Amygdala (tissue), 56 donors: ENCODE measurements around the gene ORMDL1.

Experiments
- DNase-seq, 56 donors: peaks; one replicate each; lab custom pipeline; 2025; lab: John Stamatoyannopoulos, UW

Gene ORMDL1, protein sequence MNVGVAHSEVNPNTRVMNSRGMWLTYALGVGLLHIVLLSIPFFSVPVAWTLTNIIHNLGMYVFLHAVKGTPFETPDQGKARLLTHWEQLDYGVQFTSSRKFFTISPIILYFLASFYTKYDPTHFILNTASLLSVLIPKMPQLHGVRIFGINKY

DNA sequence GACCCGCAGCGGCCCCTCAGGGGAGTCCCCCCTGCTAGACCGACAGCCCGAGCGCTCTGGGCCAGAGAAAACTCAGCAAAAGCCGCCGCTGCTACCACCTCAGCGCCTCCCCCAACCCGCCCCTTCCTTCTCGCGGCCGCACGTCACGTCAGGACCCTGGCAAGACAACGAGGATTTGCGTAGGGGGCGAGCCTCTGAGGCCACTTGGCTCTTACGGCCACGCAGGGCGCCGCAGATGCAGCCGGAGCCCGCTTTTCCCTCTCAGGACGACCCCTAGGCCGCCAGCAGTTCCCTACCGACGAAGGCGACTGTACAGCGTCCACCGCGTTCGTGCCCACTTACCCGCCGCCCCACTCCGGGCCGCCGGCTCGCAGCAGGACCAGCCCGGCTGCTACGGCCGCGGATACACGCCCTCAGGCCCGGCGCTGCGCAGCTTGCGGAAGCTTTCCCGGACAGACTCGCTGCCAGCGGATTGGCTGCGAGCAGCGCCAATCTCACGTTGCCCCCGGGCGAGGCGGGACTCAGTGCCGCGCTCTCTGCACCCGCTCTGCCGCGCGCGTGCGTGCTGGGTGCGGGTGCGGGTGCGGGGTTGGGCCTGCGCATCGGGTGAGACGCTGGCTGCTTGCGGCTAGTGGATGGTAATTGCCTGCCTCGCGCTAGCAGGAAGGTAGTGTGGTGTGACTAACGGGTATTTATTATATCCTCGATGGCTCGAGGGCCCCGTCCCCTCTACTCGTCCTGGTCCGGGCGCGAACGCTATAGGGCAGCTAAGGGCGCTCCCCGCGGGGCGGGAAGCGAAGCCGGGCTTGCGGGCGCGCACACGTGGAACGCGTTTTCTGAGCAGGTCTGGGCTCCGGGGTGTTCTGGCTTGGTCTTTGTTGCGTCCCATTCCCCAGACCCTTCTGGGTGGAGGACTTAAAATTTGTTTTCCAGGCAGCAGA lies at the start of gene ORMDL1, which contains the start of gene PMS1:
Gene ORMDL1, minus strand, starts transcription at position 413 of the 941 bp plus-strand sequence. CDS start 1,744 bp downstream, outside the sequence.
Gene PMS1, plus strand, starts transcription at position 524 of the 941 bp plus-strand sequence. CDS start 7,360 bp downstream, outside the sequence.
- peak; percentile 66 to 98 (median 94) for DNase-seq

DNA sequence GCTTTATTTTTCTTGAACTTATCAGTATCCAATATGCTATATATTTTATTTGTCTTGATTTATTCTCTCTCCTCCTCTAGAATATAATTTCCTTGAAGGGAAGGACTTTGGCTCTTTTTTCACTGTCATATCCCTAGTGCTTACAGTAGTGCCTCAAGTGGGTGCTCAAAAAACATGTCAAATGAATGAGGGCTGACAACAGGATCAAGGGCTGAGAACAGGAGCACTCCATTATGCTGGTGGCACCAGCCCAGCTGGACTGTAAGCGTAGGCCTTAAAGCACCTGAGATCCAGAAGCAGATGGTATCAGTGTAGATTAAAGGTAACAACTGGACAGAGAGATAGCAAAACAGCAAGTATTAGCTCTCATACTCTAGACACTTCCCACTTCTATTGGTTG lies 46.4 kb upstream of the ORMDL1 start:
- no peak for DNase-seq

DNA sequence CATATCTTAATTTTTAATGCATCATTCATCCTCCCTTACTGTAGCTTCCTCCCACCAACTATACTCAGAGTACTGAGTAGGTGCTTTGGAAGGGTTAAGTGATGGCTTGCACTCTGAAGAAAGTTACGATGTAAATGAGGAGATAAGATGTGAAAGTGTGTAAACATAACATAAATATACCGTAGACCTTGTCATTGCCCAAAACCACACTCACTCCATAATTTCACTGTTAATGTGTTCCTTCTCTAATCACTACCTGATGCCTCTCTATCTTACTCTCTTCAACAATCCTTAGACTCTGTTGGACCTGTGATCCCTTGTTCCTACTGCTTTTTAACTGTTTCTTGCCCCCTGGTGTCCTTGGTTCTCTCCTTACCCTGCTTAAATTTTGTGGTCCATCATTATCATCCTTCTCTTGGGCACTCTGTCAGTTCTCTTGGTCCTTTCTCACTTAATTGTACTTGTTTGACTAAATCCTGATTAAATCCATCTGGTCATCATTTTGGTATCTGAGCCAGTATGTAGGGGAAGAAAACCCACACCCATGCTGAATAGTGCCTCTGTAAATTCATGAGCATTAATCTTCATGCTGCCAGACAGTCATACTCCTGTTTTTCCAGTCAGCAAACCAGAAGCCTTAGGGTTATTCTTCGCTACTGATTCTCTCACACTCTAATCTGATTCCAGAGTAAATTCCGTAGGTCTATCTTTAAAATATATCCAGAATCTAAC lies 45.1 kb upstream of the ORMDL1 start:
- DNase-seq = no peak

DNA sequence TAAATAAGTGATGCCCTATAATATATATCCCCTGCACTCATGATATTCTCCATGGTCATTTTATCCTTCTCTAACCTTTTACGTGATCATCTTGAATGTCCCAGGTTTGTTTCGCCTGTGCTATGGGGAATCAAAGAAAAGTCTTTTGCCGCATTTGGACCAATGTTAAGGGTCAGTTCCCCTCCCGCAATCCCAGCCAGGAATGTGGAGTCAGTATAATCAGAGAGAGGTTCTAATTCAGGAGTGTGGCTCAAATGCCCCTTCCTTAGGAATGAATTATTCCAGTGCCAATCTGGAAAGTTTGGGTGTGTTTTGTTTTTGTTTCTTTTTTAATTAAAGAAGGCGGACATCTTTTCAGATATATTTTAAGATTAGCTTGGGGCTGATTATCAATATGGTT lies 41.9 kb upstream of the ORMDL1 start:
- no peak for DNase-seq

DNA sequence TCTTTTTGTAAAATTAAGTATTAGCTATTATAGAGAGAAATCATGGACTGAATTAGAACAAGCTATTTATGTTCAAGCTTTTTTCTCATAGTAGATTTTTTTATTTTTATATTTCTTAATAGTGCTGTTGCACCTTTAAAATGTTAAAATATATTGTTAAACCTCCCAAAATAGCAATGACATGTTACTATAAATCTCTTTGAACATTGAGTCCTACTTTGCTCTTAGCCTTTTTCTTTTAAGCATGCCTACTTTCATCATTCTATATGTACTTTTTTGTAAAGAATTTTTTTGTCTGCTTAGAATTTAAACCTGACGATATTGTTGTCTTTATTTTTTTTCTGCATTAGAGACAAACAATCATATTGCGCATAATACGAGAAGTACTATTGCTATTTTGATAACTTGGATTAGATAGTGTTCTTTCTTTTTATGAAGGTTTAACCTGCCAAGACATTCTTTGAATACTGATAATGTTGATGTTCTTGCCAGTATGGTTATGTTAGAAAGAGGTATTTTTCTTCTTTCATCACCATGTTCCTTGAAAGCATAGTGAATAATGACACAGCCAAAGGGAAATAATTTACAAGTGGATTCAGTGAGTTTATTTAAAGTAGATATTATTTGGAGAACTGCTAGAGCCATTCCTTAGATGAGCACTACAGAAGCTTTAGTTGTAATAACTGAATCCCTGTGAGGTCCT lies 40.7 kb upstream of the ORMDL1 start:
- DNase-seq = no peak

DNA sequence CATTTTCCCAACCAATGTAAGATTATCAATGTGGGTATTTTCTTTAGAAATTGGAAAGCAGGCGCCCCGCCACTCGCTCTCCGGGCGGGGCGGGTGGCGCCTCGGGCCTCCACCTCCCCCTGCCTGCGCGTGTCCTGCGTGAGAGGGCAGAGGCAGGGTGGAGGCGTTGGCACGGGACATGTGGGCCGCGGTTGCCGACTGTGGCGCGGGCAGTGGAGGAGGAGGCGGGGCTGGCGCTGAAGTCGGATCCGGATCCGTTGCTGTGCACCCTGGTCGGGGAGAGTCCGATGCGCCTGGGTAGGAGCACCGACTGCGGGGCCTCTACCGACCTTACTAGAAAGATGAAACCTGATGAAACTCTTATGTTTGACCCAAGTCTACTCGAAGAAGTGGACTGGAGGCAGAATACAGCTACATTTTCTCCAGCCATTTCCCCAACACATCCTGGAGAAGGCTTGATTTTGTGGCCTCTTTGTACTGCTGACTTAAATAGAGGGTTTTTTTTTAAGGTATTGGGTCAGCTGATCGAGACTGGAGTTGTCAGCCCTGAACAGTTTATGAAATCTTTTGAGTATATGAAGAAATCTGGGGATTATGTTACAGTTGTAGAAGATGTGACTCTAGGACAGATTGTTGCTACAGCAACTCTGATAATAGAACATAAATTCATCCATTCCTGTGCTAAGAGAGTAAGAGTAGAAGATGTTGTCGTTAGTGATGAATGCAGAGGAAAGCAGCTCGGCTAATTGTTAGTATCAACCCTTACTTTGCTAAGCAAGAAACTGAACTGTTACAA lies 38.0 kb upstream of the ORMDL1 start:
- DNase-seq = peak in 1 of 56 donors; percentile 3

DNA sequence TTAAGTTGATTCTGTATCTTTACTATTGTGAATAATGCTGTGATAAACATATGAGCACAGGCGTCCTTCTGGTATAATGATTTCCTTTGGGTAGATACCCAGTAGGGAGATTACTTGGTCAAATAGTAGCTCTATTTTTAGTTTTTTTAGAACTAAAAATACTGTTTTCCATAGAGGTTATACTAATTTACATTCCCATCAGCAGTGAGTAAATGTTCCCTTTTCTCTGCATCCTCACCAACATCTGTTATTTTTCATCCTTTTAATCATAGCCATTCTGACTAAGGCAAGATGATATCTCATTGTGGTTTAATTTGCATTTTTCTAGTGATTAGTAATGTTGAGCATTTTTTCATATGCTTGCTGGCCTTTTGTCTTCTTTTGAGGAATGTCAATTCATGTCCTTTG lies 35.2 kb upstream of the ORMDL1 start:
- no peak for DNase-seq

DNA sequence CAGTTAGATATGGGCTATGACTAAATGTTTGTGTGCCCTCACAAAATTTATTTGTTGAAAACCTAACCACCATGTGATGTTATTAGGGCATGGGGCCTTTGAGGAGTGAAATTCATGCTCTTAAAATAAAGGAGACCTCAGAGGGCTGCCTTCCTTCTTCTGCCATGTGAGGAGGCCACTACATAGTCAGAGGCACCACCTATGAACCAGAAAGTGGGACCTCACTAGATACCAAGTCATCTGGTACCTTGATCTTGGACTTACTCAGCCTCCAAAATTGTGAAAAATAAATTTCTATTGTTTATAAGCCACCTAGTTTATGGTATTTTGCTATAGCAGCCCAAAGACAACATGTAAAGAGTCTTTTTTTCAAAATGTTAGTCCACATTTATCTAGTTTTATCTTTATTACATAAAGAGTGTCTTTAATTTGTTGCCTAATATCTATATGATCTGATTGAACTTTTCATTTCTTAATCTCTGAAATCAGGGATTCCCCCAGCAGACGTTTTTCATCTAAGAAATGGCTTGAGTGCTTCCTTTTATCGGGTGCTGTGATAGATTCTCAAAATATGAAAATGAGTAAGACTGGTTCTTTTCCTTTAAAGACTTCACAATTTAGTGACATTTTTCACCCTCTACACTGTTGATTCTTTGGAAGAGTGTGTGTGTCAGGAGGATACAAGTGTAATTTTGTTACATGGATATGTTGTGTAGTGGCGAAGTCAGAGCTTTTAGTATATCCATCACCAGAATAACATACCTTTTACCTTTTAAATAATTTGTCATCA lies 34.3 kb upstream of the ORMDL1 start:
- no peak for DNase-seq

DNA sequence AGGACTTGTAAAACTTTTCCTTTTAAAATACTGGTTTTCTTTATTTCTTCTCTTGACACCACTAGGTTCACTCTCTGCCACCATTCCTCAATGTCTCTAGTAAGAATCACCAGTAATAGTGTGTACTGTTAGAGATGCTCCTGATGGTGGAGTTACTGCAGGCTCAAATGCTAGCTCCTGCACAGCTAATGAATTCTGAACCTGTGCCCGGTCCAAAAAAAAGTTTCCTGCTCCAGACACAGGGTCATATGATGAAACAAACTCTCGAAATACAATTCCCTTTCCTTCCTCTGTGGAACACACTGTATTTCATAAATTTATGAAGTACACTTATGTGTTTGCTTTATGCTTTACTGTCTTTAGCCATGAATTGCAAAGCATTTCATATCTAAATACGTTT lies 19.3 kb upstream of the ORMDL1 start:
- DNase-seq = no peak

DNA sequence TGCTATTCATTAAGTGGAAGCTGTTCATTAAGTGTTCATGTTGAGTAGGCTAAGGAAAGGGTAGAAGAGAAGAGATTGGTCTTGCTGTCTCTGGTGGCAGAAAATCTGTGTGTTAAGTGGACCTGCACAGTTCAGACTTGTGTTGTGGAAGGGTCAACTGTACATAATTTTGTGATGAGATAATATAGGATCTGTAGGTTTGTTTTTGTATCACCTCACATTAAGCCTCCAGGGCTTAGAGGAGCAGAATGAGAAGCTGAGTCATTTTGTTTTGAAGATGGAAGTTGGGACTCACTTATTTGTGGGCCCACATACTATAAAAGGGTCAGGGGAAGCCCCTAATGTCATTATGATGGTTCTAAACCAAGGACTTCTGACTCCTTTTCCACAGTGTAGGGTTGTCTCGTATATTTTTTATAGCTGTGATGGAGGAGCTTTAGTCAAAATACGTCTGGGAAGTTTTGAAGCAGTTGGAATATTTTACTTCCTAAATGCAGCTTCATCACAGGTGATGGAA lies 18.3 kb upstream of the ORMDL1 start:
- DNase-seq = no peak

DNA sequence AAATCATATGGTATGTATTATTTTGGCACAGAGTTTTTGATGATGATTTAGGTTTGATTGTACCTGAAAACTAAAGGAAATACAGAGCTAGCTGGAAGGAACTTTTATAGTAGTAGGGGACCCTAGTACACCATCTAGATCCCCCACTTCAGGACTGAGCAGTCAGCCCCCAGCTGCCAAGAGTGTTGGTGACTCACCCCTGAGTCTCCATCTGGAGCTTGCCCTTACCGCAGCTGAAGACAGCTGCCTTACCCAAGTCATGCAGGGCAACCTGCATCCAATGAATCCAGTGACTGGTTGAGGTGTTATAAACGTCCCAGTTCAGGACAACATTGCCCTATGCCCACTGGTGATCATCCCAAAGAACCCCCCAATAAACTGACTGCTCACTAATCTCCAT lies 15.4 kb upstream of the ORMDL1 start:
- DNase-seq = no peak

DNA sequence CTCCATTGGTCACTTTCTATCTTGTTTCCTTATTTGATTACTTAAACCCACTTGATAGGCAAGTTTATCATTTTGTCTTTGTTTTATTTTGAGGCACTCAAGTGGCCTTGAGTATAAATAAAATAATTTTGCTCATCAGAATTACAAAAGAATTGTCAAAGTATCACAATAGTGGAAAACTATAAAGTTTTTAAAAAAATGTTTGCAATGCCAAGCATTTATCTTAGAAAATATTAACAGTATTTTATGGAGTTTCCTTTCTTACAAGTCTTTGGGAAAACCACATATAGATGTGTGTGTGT lies 14.8 kb upstream of the ORMDL1 start:
- no peak for DNase-seq

DNA sequence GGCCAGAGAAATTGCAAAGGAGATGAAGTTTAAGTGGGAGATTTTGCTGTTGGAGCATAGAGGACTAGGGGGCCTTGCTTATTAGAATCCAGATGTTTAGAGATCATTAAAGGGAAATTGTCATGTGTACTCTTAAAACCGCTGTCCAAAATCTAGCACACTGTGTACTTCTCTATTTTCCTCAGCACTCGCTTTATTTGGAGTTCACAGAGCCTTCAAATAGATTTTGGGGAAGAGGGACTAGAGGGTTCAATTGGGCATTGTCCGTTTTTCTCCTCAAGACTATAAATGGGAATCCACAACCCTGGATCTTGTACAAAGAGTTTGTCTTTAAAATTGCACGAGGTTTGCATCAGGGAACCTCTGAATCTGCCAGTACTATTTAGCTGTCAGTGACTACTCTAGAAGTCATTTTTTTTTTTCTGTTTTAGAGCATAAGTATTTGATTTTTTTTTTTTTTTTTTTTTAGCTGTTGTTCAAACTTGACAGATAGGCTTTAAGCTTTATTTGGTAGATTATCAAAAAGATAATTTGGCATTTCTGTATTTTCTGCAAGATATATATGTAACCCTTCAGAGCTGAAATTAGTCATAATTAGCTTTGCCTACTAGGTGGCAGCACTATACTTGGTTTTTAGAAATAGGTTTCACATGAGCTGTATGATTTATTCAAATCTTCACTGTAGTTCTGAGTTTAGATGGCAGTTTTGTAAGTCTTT lies 14.3 kb upstream of the ORMDL1 start:
- DNase-seq = peak in 1 of 56 donors; percentile 27

DNA sequence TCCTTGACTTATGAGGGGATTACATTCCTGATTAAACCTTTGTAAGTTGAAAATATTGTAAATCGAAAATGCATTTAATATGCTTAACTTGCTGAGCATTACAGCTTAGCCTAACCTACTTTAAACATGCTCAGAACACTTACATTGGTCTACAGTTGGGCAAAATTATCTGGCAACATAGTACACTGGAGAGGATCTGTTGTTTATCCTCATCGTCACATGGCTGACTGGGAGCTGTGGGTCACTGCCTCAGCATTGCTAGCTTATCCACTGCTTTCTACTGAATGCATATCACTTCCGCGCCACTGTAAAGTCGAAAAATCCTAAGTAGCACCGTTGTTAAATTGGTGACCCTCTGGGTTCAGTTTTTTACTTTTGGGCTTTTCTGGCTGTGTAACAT lies 13.8 kb upstream of the ORMDL1 start:
- DNase-seq = peak in 3 of 56 donors; percentile 1 to 21 (median 6)

DNA sequence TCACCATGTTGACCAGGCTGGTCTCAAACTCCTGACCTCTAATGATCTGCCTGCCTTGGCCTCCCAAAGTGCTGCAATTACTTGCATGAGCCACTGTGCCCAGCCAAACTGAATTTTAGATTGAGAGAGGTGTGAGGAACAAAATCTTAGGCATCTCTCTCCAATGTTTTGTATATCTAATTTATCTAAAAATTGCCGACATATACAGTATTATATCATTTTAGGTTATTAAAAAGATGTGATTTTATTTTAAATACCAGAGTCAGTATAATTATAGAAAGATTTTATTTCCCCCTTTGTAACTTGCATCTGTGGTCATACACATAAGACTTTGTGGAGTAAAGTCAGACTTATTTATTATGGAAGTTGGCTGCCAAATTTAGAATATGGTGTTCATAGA lies 10.2 kb upstream of the ORMDL1 start:
- DNase-seq = no peak

DNA sequence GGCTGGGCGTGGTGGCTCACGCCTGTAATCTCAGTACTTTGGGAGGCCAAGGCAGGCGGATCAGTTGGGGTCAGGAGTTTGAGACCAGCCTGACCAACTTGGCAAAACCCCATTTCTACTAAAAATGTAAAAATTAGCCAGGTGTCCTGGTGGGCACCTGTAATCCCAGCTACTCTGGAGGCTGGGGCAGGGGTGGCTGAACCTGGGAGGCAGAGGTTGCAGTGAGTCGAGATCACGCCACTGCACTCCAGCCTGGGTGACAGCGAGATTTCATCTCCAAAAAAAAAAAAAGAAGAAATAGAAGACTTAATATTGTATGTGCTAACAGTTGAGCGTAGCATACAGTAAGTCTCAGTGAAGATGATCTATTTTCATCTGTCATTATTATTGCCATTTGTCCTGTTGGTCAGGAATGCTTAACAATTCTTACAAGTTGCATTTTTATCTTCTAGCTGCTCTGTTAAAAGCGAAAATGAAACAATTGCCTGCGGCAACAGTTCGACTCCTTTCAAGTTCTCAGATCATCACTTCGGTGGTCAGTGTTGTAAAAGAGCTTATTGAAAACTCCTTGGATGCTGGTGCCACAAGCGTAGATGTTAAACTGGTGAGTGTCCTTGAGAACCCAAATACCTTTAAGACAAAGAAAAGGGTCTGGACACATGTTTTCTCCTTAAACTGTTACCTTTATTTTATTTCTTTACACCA lies 7.4 kb upstream of the ORMDL1 start:
- no peak for DNase-seq

DNA sequence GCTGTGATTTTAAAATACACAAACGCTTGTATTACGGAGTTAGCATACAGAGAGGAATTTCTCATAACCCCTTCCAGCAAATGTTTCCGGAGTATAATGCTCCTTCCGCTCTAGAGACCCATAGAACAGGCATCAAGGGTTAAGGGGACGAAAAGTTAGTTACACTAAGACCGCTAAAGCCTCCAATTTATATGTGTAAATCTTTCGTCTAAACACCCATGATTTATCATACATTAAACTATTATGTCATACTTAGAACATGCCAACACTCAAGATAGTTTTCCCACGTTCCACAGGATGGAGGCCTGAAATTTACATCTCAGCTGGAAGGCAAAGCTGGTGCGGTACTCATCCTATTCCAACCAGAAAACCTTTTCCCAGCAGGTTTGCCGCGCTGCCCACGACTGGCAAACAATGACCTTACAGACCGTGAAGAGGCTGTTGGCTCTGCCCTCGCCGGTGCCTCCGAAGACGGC lies 650 bp downstream of the ORMDL1 start:
- DNase-seq = no peak
